IMR-90 (cell line): ENCODE results near the gene ZBTB22. TPM values are rescaled to one million over a fixed set of nuclear protein-coding genes. Genes with fewer than 3 reads are reported as not detected.
A peak's percentile ranks its signal among the peaks of the same experiment; 100 is the strongest.

Experiments
- ATAC-seq: fragments of 200-7000 bp; cut with Tn5 transposase; 2 replicates; pipeline ENCODE4 v1.9.1; 2020; ENCODE audit warnings: low read depth, mild to moderate bottlenecking, moderate library complexity
- BruUV-seq: library from RNA; stranded (reverse); fragments of 400-500 nt; replicated peaks from 2 replicates; lab custom pipeline; 2021; lab: Mats Ljungman, UMichigan
- CTCF ChIA-PET: fragments of 300-600 bp; formaldehyde crosslinking; extraction: SDS; loops from one replicate; lab custom pipeline; 2021; ENCODE audit warnings: antibody characterized with exemption; lab: Yijun Ruan, JAX
- POLR2A ChIA-PET: fragments of 300-600 bp; sonication (Branson Sonifier 250); formaldehyde crosslinking; loops from one replicate; lab custom pipeline; 2022; ENCODE audit warnings: antibody characterized with exemption; ENCODE audit not compliant: unreplicated experiment; lab: Charles Lee
- DNase-seq: peaks from one replicate; pipeline ENCODE4 v3.0.0; 2013
- H2AFZ ChIP-seq: replicated peaks from 2 replicates; pipeline ENCODE3; 2013; ENCODE audit warnings: low read length, mild to moderate bottlenecking; ENCODE audit not compliant: poor library complexity
- H2AK5ac ChIP-seq: 2 replicates; pipeline ENCODE4 v1.6.1; 2013; ENCODE audit warnings: low read depth, low read length, inconsistent platforms
- H2AK9ac ChIP-seq: replicated peaks from 2 replicates; pipeline ENCODE3; 2013; ENCODE audit warnings: mild to moderate bottlenecking, low read depth, low read length, moderate library complexity; ENCODE audit not compliant: poor library complexity
- H2BK120ac ChIP-seq: 2 replicates; pipeline ENCODE4 v1.6.1; 2013; ENCODE audit warnings: low read depth, low read length, inconsistent platforms
- H2BK15ac ChIP-seq: 3 replicates; pipeline ENCODE4 v1.6.1; 2013; ENCODE audit warnings: low read depth, low read length, inconsistent platforms
- H2BK20ac ChIP-seq: 2 replicates; pipeline ENCODE4 v1.6.1; 2013; ENCODE audit warnings: low read depth, mild to moderate bottlenecking, inconsistent platforms, low read length, moderate library complexity
- H2BK5ac ChIP-seq: 2 replicates; pipeline ENCODE4 v1.6.1; 2013; ENCODE audit warnings: mild to moderate bottlenecking, low read depth, low read length, inconsistent platforms; ENCODE audit not compliant: poor library complexity, severe bottlenecking
- H3K14ac ChIP-seq: replicated peaks from 2 replicates; pipeline ENCODE4 v1.6.1; 2013; ENCODE audit warnings: low read depth, low read length, inconsistent platforms
- H3K18ac ChIP-seq: 2 replicates; pipeline ENCODE4 v1.6.1; 2013; ENCODE audit warnings: low read depth, low read length, control low read depth
- H3K23ac ChIP-seq: 2 replicates; pipeline ENCODE4 v1.6.1; 2013; ENCODE audit warnings: low read depth, low read length, inconsistent platforms
- H3K27ac ChIP-seq: 2 replicates; pipeline ENCODE4 v1.5.1; 2013; ENCODE audit warnings: mild to moderate bottlenecking, control low read depth, low read length; ENCODE audit not compliant: insufficient read depth
- H3K27me3 ChIP-seq: 2 replicates; pipeline ENCODE4 v1.6.1; 2013; ENCODE audit warnings: low read length; ENCODE audit not compliant: control insufficient read depth, insufficient read depth
- H3K36me3 ChIP-seq: 2 replicates; pipeline ENCODE4 v1.6.1; 2013; ENCODE audit warnings: low read length, mixed read lengths; ENCODE audit not compliant: control insufficient read depth, insufficient read depth
- H3K4ac ChIP-seq: 2 replicates; pipeline ENCODE4 v1.6.1; 2013; ENCODE audit warnings: low read depth, low read length, inconsistent platforms
- H3K4me1 ChIP-seq: 2 replicates; pipeline ENCODE4 v1.6.1; 2013; ENCODE audit warnings: low read length, mixed read lengths; ENCODE audit not compliant: control insufficient read depth, insufficient read depth
- H3K4me2 ChIP-seq: 2 replicates; pipeline ENCODE4 v1.6.1; 2013; ENCODE audit warnings: low read depth, mild to moderate bottlenecking, control low read depth, low read length, moderate library complexity
- H3K4me3 ChIP-seq: 2 replicates; pipeline ENCODE4 v1.5.1; 2013; ENCODE audit warnings: low read depth, mild to moderate bottlenecking, control low read depth, low read length, moderate library complexity; ENCODE audit not compliant: insufficient read depth
- H3K56ac ChIP-seq: 2 replicates; pipeline ENCODE4 v1.6.1; 2013; ENCODE audit warnings: low read length, inconsistent platforms; ENCODE audit not compliant: insufficient read depth; ENCODE audit errors: extremely low read depth
- H3K79me1 ChIP-seq, 2 experiments: 2 replicates each; pipeline ENCODE4 v1.6.1; 2013; ENCODE audit warnings: low read length in 2 of 2, inconsistent platforms in 1 of 2, low read depth in 1 of 2
- H3K9ac ChIP-seq: 2 replicates; pipeline ENCODE4 v1.6.1; 2013; ENCODE audit warnings: low read depth, low read length, control low read depth
- H3K9me1 ChIP-seq: 2 replicates; pipeline ENCODE4 v1.6.1; 2013; ENCODE audit warnings: low read length, inconsistent platforms; ENCODE audit not compliant: insufficient read depth
- H3K9me3 ChIP-seq: 2 replicates; pipeline ENCODE4 v1.6.1; 2013; ENCODE audit warnings: low read length; ENCODE audit not compliant: control insufficient read depth, insufficient read depth
- H4K20me1 ChIP-seq: 2 replicates; pipeline ENCODE4 v1.6.1; 2013; ENCODE audit warnings: low read length, inconsistent platforms; ENCODE audit not compliant: insufficient read depth
- H4K5ac ChIP-seq: 2 replicates; pipeline ENCODE4 v1.6.1; 2013; ENCODE audit warnings: mild to moderate bottlenecking, low read depth, low read length, control low read depth
- H4K8ac ChIP-seq, 2 experiments: 2 replicates each; pipeline ENCODE4 v1.6.1; 2013; ENCODE audit warnings: low read depth in 2 of 2, low read length in 2 of 2, control low read depth in 1 of 2, inconsistent platforms in 1 of 2
- H4K91ac ChIP-seq: 2 replicates; pipeline ENCODE4 v1.6.1; 2013; ENCODE audit warnings: low read depth, low read length, inconsistent platforms; ENCODE audit not compliant: insufficient read depth
- BHLHE40 ChIP-seq: fragments of 150-350 bp; IDR thresholded peaks from 2 replicates; pipeline ENCODE4 v1.6.1; 2016; ENCODE audit warnings: mild to moderate bottlenecking, low read depth, low read length
- MAZ ChIP-seq: IDR thresholded peaks from 2 replicates; pipeline ENCODE4 v1.6.1; 2012; ENCODE audit warnings: low read depth, mild to moderate bottlenecking, low read length, improper control_type of control experiment, moderate library complexity, borderline replicate concordance
- USF2 ChIP-seq: fragments of 150-350 bp; IDR thresholded peaks from 2 replicates; pipeline ENCODE4 v1.6.1; 2017; ENCODE audit warnings: mild to moderate bottlenecking, antibody characterized with exemption, low read length, low read depth
- WGBS, 2 experiments: methylation state at CpG; one replicate each; pipeline versions ENCODE4 v1.1.5 to v1.1.7; 2013; ENCODE audit warnings: missing lambda C conversion rate in 2 of 2; ENCODE audit not compliant: insufficient read length in 1 of 2; ENCODE audit errors: extremely low coverage in 2 of 2; 5-methylcytosine and 5-hydroxymethylcytosine counted together
- dilution Hi-C: fragments of 300-500 bp; cut with HindIII; formaldehyde crosslinking; loops from one replicate; pipeline ENCODE4 v1.14.3; 2018; ENCODE audit warnings: low sequenced_read_pairs; ENCODE audit not compliant: unreplicated experiment
- in situ Hi-C: fragments of 300-500 bp; cut with MboI; formaldehyde crosslinking; loops from 3 replicates; pipeline ENCODE4 v1.14.3; 2019; ENCODE audit warnings: low sequenced_read_pairs, inconsistent platforms, mixed read lengths
- intact Hi-C: fragments of 100-400 bp; cut with micrococcal nuclease; formaldehyde crosslinking; loops from 2 replicates; pipeline ENCODE4 v1.10.0; 2022
- polyA plus RNA-seq, 3 experiments: library from polyadenylated mRNA; depleted of rRNA; stranded (reverse); fragments of >200 nt; gene quantifications; 2 replicates each; pipeline ENCODE4 v1.2.3, GENCODE V29; 2012; ENCODE audit warnings: low replicate concordance in 1 of 3
- total RNA-seq: library from RNA; depleted of rRNA; stranded (reverse); fragments of >200 nt; gene quantifications from 2 replicates; pipeline ENCODE4 v1.2.3, GENCODE V29; 2012
- TF ChIP-seq, protein P1 (sequence below): conservative IDR thresholded peaks from 2 replicates; pipeline ENCODE4 v1.5.1; 2012; ENCODE audit warnings: mild to moderate bottlenecking, low read depth, low read length, improper control_type of control experiment

ZBTB22 gene
- total and polyA plus RNA-seq, 2 of the 4 experiments (the other 2 are of a cell fraction) = 6.8 to 13.0 TPM

DNA sequence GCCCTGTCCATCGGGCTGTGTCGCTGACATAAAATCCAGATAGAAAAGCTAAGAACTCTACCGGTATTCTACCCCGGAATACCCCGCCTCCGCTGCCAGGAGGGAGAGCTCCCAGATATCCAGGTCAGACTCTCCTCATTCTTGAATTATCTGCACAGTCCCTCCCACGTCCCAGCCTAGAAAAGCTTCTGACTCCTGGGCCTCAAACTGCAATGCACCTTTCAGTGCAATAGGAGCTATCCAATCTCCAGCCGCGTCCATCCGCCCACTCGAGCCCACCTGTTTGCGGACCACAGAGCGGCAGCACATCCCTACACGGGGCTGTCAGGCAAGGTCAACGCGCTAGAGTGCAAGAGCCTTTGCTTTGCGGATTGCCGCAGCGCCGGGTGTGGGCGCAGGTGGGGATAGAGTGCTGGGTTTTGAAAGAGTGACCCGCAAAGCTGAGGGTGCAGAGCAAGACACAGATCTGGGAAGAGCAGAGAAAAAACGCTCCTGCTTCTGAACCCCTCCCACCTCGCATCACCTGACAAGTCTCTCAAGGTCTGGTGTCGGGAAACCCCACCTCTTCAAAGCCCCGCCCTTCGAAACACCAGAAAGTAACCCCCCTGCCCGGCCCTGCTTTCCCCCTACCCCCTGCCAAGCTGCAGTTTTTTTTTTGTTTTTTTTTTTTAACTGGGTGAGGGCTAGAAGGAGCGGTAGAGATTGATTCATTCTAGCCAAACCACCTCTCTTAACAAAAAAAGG is 5.0 kb downstream of the ZBTB22 start:
- peak overlapping the region; percentile 96 for H2AFZ ChIP-seq
- H3K9ac ChIP-seq = peak overlapping the region; percentile 96
- peak overlapping the region; percentile 98 for H3K4me2 ChIP-seq
- no peak overlapping the region for H2BK120ac ChIP-seq
- DNase-seq = peak; percentile 64
- H4K5ac ChIP-seq = peak overlapping the region; percentile 33; the same call in 1 of the 2 replicates
- peaks cover 11% of the 10 kb centered on the region for H3K4me1 ChIP-seq
- H2BK15ac ChIP-seq = no peak overlapping the region
- H3K4ac ChIP-seq = peak overlapping the region; percentile 98; the same call in 1 of the 2 replicates
- H3K56ac ChIP-seq = 0 out of 2 replicates have a peak overlapping the region, but pooled peaks have one; percentile 94
- ChIA-PET POLR2A (interaction anchor here (0.6 to 1.2 kb wide), 2 partner anchors 13 to 380 kb away, joined by 3 read pairs; no protein-coding TSS in a partner anchor), CTCF (interaction anchor here (0.6 to 1.0 kb wide), 2 partner anchors 12 to 42 kb away, joined by 4 to 5 read pairs; no protein-coding TSS in a partner anchor)
- intact Hi-C loops = loop anchor here (1.0 to 5.0 kb wide), 3 partner anchors 13 to 105 kb away; partner anchors contain the start of gene CUTA
- peaks cover 12% of the 10 kb centered on the region for H4K20me1 ChIP-seq
- H3K79me1 ChIP-seq = peaks cover 23 to 78% of the 10 kb centered on the region in 2 experiments
- peak overlapping the region; percentile 64 for H3K4me3 ChIP-seq
- ATAC-seq = no peak
- H4K91ac ChIP-seq = peak overlapping the region; percentile 61; the same call in 1 of the 2 replicates
- H2BK5ac ChIP-seq = peak overlapping the region; percentile 95
- no TSS peak for BruUV-seq
- dilution Hi-C loops = no loop called here
- H3K9me1 ChIP-seq = peaks cover 11% of the 10 kb centered on the region
- H4K8ac ChIP-seq = peak overlapping the region; percentile 79 to 96; a peak in 1 of 4 replicates
- peak; percentile 40; the same call in 1 of the 2 replicates for TF ChIP-seq USF2
- TF ChIP-seq BHLHE40 = no peak
- TF ChIP-seq MAZ = 0 out of 2 replicates have a peak, but pooled peaks have one; percentile 9
- TF ChIP-seq, protein P1, sequence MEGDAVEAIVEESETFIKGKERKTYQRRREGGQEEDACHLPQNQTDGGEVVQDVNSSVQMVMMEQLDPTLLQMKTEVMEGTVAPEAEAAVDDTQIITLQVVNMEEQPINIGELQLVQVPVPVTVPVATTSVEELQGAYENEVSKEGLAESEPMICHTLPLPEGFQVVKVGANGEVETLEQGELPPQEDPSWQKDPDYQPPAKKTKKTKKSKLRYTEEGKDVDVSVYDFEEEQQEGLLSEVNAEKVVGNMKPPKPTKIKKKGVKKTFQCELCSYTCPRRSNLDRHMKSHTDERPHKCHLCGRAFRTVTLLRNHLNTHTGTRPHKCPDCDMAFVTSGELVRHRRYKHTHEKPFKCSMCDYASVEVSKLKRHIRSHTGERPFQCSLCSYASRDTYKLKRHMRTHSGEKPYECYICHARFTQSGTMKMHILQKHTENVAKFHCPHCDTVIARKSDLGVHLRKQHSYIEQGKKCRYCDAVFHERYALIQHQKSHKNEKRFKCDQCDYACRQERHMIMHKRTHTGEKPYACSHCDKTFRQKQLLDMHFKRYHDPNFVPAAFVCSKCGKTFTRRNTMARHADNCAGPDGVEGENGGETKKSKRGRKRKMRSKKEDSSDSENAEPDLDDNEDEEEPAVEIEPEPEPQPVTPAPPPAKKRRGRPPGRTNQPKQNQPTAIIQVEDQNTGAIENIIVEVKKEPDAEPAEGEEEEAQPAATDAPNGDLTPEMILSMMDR = 0 out of 2 replicates have a peak, but pooled peaks have one; percentile 4
- peak overlapping the region; percentile 96 for H3K23ac ChIP-seq
- peaks cover 2% of the 10 kb centered on the region; the same call in 1 of the 2 replicates for H3K36me3 ChIP-seq
- H2AK5ac ChIP-seq = peak overlapping the region; percentile 76; the same call in 1 of the 2 replicates
- H3K9me3 ChIP-seq = no peaks in the 10 kb centered on the region
- WGBS, 2 experiments = 4% methylated on average over 5 of the region's 29 CpGs; no CpG with 5 or more reads in 1 of the 2 experiments
- in situ Hi-C loops = no loop called here
- H2AK9ac ChIP-seq = peak overlapping the region; percentile 99
- peak overlapping the region; percentile 5; the same call in 1 of the 2 replicates for H3K18ac ChIP-seq
- H3K27ac ChIP-seq = peak overlapping the region; percentile 97
- H3K27me3 ChIP-seq = no peaks in the 10 kb centered on the region
- no peak overlapping the region for H2BK20ac ChIP-seq
- peak overlapping the region; percentile 90 for H3K14ac ChIP-seq
